ENCODE results near the gene UBL3. TPM values are rescaled to one million over a fixed set of nuclear protein-coding genes. Genes with fewer than 3 reads are reported as not detected.

The UBL3 gene
- polyA plus RNA-seq, 3 donors: 37.1 to 45.8 (median 40.0) TPM

DNA sequence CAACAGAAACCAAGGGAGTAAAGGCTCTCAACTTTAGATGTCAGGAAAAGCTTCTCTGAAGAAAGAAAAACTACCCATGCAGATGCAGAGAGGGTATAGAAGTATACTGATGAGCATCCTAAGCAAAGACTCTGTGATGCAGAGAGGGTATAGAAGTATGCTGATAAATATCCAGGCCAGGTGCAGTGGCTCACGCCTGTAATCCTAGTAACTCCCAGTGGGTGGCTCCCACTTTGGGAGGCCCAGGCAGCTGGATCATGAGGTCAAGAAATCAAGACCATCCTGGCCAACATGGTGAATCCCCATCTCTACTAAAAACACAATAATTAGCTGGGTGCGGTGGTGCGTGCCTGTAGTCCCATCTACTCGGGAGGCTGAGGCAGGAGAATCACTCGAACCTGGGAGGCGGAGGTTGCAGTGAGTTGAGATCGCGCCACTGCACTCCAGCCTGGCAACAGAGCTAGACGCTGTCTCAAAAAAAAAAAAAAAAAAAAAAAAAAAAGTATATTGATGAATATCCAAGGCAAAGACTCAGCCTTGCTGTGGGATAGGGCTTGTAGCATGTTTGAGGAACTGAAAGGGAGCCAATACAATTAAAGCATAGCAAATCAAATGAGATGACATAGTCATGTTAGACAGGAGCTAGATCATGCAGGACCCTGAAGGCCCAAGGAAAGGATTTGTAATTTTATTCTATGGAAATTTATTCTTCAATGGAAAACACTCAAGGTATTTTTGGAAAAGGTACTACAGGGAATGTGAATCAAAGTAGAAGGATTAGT lies 14.9 kb downstream of the UBL3 start:
- no peak for DNase-seq (ENCODE audit: extremely low read depth in 1 of 11, low read depth in 9 of 11, low spot score in 4 of 11)

DNA sequence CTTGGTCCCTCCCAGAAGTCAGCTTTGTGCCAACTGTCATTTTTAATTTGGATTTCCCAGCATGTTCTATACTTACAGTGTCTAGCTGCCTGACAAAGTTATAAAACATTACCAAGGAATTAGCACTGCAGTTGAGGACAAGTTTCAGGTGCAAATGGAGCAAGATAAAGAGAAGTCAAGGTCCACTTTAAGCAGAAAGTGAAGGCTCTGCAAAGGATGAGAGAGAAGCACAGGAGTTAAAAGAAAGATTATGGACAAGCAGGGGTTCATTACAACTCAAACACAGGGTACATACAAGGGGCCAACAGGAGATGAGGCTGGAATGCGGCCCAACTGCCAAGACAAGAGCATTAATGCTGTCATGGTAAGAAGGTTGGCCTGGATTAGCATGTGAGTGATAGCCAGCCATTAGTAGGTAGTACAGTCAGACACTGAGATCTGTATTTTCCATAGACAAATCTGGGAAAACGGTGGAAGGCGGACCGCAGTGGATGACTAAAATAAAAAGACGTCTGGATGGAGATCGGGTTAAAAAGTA lies 17.6 kb downstream of the UBL3 start:
- no peak for DNase-seq (ENCODE audit: extremely low read depth in 1 of 11, low read depth in 9 of 11, low spot score in 4 of 11)

DNA sequence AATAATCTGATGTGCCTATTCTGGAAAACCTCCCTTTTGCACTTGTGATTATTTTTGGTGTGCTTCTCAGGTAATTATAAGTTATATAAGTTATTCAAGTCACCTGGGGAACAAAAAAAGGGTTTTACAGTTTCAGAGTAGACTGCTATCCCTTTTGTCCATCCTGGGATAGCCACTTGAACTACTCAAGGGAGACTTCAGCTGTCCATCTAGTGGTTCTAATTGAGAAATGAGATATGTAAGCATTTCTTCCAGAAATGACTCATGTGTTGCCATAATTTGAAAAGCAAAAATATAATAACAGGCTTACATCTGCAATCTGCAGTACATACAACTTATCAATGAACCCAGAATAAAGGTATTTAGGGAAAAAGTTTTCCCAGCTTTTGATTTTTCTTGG lies 20.4 kb downstream of the UBL3 start:
- no peak for DNase-seq (ENCODE audit: extremely low read depth in 1 of 11, low read depth in 9 of 11, low spot score in 4 of 11)

DNA sequence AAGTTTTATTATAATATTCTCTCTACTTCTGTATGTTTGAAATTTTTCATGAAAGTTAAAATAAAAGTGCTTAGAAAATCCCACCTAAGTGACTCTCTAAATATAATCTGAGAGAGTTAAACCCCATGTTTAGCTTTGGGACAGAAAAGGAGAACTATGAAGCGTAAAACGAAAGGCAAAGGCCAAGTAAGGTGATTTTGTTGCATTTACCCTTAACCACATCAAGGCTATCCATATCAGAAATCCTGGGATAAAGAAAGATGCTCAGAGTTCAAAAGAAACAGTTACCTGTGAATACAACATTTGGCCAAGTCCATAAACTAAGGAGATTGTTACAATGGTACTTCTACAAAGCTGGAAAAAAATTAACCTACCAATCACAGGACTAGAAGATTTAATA lies 31.3 kb downstream of the UBL3 start:
- DNase-seq (ENCODE audit: extremely low read depth in 1 of 11, low read depth in 9 of 11, low spot score in 4 of 11): no peak

DNA sequence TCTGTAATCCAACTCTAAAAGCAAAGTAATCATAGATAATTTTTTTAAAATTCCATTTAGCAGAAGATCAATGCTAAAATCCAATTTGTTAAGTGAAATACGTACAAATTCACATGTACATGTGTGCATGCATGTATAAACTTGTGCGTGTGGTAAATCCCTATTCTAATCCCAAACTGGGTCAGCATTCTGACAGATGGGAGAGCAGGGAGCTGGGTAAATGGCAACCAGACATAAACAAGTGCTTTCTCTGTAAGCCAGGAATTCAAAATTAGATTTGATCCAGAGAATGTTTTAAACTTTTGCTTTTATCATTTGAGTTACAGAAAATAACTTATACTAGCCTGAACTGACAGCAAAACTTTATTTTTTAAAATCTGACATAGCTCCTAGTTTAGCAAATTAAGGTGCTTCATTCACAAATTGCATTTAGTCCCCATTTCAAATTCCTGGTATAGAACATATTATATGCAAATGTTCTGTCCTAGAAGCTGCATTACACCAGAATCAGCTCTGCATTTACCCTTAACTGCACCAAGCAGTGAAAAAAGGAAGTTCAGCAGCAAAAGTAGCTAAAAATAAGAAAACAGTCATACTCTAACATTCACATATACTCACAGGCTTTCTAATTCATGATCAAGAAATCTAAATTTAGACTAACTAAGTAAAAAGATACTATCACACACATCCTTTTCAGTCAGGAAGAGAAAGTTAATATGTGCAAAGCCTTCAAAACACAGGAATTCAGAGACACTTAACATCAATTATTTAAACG lies 32.6 kb downstream of the UBL3 start:
- no peak for DNase-seq (ENCODE audit: extremely low read depth in 1 of 11, low read depth in 9 of 11, low spot score in 4 of 11)

DNA sequence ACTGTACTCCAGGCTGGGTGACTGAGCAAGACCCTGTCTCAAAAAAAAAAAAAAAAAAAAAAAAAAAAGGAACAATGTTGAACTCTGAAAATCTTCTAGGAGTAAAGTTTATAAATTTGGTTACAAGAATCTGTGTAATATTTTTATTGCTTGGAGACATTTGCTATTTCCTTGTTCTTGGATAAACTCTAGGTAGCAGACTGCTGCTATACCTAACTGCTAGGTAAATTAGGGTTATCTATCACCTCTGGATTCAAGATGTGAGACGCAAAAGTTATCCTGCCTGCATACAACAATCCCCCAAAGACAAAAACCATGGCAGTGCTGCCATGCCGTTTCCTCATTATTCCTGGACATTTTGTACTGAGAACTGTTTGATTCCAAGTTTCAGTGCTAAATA lies 33.7 kb downstream of the UBL3 start:
- no peak for DNase-seq (ENCODE audit: extremely low read depth in 1 of 11, low read depth in 9 of 11, low spot score in 4 of 11)

DNA sequence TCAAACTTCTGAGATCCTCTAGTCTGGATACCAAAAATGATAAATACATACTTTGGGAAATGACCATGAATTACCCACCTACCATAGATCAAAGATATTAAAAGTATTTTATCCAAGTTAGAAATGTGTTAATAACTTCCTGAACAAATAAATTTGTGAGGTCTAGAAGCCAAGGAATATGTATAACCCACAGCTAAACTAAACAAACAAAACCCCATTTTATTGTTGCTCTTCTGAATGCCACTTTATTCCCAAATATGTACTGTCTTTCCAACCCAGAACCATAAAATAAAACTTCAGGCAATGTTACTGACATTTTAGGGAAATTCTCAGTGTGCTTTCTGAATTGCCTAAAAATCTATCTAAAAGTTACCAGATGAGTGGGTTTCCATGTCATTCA lies 35.1 kb downstream of the UBL3 start:
- DNase-seq (ENCODE audit: extremely low read depth in 1 of 11, low read depth in 9 of 11, low spot score in 4 of 11): no peak

DNA sequence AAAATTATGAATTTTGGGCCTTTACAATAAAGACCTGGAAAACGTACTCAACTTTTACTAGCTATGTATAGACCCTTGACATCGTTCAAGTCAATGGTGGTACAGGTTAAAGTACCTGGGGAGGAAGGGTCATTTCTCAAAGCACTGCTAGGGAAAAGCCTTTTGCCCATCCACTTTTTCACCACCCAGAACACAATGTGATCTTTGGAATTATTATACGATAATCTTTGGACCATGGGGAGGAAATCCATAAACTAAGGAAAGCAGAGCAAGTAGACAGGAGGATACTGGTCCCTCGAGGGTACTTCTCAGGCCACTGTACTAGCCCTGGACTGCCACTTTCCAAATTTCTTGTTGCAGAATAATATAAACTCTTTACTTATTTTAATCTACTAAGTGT lies 39.5 kb downstream of the UBL3 start:
- no peak for DNase-seq (ENCODE audit: extremely low read depth in 1 of 11, low read depth in 9 of 11, low spot score in 4 of 11)

DNA sequence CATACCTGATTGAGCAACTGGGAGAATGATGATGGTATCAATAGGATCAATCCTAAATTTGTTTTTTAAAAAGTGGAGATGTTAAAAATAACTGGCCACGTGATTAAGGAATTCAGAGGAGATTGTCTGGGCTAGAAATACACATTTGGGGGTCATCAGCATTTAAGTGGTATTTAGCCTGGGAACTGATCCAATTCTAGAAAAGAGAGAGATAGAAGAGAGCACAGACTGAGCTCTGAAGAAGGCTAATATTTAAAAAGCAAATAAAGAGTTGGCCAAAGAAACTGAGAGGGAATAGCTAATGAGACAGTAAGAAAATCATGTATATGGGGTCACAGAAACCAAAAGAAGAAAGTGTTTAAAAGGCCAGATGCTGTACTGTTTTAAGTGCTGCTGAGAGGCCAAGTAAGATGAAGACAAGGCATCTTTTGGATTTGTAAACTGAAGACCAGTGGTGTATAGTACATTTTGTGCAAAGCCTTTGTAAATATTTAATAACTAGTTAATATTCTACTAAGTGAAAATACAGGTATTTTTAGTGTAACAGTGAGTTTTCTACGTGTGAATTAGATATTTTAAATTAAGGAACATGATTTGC lies 40.2 kb downstream of the UBL3 start:
- DNase-seq (ENCODE audit: extremely low read depth in 1 of 11, low read depth in 9 of 11, low spot score in 4 of 11): no peak

DNA sequence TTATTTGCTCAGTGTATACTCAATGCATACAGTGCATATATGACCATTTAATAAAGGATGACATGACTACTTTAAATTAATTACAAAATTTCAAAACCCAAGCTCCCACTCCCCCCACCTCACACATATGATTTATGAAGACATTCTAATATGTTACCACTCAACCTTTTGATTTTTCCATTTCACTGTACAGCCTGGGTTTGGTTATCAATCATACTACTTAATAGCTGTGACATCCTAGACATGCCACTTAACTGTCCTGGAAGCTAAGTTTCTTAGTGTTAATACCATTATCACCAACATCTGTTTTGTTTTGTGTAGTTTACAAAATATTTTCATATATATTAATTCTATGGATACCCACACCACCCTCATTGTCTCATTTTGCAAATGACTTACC lies 42.2 kb downstream of the UBL3 start:
- DNase-seq (ENCODE audit: extremely low read depth in 1 of 11, low read depth in 9 of 11, low spot score in 4 of 11): no peak

DNA sequence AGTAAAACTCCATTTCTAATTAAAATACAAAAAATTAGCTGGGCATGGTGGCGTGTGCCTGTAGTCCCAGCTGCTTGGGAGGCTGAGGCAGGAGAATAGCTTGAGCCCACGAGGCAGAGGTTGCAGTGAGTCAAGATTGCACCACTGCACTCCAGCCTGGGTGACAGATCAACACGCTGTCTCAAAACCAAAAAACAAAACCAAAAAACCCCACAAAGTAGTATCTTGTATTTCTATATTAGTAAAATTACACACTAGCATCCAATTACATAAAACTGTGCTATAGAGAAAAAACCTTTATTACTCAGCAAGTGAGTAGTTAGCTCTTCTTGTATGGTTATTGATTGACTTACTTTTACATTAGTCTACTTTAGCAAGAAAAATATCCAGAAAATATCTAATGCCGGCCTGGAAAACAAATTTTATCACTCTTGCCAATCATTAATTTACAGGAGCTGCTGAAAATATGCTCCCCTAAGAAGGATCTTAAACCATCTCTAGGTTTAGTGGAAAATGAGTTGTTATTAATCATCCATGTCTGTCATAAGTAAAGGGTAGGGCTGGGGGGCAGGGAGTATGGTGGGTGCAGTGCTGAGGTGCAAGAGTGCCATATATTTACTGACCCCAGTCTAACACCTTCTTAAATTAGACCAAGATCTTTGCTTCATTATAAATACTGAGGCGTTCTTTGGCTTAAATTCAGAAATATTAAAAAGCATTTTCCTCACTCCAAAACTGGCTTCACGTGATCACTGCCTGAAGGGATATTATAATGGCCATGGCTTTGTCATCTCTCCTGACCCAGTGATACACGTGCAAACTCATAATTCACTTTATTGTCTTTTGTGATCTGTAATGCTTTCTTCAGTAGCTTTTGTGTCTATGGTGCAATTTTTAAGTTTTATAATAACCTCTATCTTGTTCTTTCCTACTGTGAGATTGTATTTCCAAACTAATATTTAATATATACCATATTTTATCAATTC lies 44.1 kb downstream of the UBL3 start:
- no peak for DNase-seq (ENCODE audit: extremely low read depth in 1 of 11, low read depth in 9 of 11, low spot score in 4 of 11)

DNA sequence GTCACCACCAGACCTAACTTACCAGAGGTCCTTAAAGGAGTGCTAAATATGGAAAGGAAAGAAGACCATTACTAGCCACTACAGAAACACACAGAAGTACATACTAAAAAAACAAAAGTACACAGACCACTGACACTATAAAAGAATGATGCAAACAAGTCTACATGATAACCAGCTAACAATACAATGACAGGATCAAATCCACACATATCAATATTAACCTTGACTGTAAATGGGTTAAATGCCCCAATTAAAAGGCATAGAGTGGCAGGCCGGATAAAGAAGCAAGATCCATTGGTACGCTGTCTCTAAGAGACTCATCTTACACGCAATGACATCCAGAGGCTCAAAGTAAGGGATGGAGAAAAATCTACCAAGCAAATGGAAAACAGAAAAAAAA lies 47.2 kb downstream of the UBL3 start:
- no peak for DNase-seq (ENCODE audit: extremely low read depth in 1 of 11, low read depth in 9 of 11, low spot score in 4 of 11)

DNA sequence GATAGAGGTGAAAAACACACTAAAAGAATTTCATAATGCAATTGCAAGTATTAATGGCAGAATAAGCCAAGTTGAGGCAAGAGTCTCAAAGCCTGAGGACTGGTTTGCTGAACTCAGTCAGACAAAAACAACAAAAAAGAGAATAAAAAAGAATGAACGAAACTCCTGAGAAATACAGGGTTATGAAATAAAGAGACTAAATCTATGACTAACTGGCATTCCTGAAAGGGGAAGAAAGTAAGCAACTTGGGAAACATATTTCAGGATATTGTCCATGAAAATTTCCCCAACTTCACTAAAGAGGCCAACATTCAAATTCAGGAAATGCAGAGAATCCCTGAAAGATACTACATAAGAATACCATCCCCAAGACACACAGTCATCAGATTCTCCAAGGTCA lies 47.8 kb downstream of the UBL3 start:
- no peak for DNase-seq (ENCODE audit: extremely low read depth in 1 of 11, low read depth in 9 of 11, low spot score in 4 of 11)

DNA sequence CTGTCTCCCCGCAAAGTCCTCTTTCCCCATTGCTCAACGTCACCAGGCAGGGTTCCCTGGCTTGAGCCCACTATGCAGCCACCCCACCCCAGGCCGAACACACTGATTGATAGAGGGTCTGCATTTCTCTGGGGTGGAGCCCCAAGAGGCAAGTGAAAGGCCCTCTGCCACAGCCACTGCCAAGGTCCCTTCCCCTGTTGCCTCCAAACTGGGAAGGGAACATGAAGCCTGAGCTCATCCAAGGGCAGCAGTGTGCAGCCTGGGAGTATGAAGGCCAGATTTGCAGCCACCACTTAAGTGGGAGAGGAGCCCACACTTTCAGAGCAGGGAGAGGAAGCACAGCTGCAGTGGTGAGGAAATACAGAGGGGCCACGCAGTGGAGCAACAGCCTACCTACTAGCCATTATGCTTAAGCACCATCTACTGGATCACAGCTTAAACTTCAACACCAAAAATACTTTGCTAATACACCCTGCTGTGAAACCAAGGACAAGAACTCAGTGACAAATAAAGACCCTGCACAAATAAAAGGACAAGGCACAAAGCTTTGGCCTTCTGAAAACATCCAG lies 48.6 kb downstream of the UBL3 start:
- no peak for DNase-seq (ENCODE audit: extremely low read depth in 1 of 11, low read depth in 9 of 11, low spot score in 4 of 11)

DNA sequence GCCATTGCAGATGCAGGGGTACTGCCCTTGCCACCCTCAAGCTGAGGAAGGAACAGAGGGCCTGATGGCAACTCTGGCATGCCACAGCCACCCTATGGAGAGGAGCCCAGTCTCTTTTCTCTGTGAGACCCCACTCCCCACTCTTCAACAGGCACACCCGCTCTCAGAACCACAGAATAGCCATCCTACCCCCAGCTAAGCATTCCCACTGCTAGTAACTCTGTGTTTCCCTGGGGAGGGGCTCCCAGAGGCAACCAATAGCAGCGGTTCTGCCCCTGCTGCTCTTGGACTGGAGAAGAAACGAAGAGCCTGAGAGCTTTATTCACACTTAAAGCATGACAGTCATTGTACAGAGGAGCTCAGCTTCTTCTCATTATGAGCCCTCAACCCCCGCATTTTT lies 49.3 kb downstream of the UBL3 start:
- DNase-seq (ENCODE audit: extremely low read depth in 1 of 11, low read depth in 9 of 11, low spot score in 4 of 11): no peak

DNA sequence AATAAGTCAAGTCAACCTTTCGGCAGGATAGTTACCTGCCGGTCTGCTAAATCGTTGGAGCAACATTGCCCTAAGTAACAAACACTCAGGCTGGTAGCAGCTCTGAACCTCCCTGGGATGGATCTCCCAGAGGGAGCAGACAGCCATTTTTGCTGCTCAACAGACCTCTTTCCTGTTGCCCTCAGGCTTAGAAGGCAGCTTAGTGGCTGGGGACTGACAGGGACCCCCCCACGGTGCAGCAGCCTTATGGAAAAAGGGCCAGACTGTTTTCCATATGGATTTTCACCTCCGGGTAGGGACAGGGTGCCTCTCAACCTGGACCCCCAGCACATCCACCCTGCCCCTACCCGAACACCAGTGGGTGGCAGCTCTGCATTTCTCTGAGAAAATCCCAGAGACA lies 49.7 kb downstream of the UBL3 start:
- no peak for DNase-seq (ENCODE audit: extremely low read depth in 1 of 11, low read depth in 9 of 11, low spot score in 4 of 11)

DNA sequence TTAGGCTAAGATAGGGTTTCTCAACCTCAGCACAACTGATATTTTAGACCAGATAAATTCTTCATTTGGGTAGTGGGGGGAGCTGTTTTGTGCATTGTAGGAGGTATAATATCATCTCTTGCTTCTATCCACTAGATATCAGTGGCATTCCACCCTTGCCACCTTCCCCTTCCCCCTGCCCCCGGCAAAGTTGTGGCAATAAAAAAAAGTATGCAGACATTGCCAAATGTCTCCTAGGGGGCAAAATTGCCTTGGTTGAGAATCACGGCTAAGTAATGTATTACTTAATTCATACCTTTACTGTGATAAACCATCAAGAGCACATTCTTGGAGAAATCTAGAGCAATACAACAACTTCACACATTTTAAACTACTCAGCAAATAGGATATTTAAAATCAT lies 51.4 kb downstream of the UBL3 start:
- no peak for DNase-seq (ENCODE audit: extremely low read depth in 1 of 11, low read depth in 9 of 11, low spot score in 4 of 11)

DNA sequence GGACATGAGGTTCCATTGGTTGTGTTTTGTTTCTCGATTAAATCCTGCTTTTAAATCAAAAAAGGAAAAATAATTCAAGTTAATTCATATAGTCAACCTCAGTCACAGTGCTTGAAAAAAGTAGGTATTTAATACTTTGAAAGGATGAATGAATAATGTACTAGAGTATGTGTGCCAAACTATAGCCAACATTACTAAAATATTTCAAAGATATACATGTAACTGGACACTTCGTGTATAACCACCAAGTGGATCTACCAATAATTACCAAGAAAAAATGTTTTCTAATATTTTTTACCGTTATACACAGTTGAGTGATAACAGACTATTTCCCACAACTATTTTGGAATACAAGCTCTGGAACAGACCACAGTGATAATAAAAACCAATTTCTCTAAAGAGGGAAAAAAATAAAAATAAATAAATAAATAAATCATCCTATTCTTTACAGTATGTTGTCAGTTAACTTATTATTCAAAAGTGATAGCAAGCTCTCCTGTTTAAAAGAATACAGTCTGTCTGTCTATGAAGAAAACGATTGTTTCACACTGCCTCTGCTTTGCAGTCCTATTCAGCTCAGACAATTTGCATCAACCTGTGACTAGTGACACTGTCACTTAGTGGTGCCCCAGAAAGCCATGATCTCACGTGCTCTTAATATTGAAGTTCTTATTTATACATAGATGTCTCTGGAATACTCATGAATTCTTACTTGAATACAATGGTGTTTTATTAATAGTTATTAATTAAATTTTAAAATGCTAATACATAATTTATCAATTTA lies 58.2 kb downstream of the UBL3 start:
- DNase-seq (ENCODE audit: extremely low read depth in 1 of 11, low read depth in 9 of 11, low spot score in 4 of 11): no peak
